GM18873 (cell line): Measurements from ENCODE around the gene FUT3.
"Not testable (repeated sequence)": the region's sequence is repeated elsewhere in the genome, so short reads cannot be mapped to it uniquely, and the experiment has no call there.

Source experiments
- ATAC-seq: cut with Tn5 transposase; IDR thresholded peaks from one replicate; pipeline ENCODE4 v1.9.1; 2021; ENCODE audit warnings: mild to moderate bottlenecking, moderate library complexity, moderate number of reproducible peaks; ENCODE audit not compliant: unreplicated experiment, low FRiP score

The FUT3 gene

DNA sequence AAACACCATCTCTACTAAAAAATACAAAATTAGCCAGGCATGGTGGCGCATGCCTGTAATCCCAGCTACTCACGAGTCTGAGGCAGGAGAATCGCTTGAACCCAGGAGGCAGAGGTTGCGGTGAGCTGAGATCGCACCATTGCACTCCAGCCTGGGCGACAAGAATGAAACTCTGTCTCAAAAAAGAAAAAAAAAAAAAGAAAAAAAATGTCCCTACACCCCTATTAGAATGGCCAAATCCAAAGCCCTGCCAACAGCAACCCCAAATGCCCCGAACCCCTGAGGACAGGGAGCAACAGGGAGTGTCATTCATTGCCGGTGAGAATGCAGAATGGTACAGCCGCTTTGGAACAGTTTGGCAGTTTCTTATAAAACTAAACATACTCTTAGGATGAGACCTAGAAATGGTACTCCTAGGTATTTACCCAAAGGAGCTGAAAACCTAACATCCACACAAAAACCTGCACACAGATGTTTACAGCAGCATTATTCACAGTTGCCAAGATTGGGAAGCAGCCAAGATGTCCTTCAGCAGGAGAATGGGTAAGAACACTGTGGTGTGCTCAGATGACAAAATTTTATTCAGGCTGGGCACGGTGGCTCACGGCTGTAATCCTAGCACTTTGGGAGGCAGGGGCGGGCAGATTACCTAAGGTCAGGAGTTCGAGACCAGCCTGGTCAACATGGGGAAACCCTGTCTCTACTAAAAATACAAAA, 32.1 kb upstream of the FUT3 start:
- not testable (repeated sequence) for ATAC-seq

- no peak for ATAC-seq
These were observed 31.2 kb upstream of the FUT3 start for GRCh38 chr19:5882421-5882968.

GRCh38 chr19:5881543-5882299, 30.5 kb upstream of the FUT3 start:
- no peak for ATAC-seq

GRCh38 chr19:5880604-5881078, 29.4 kb upstream of the FUT3 start:
- no peak for ATAC-seq

DNA sequence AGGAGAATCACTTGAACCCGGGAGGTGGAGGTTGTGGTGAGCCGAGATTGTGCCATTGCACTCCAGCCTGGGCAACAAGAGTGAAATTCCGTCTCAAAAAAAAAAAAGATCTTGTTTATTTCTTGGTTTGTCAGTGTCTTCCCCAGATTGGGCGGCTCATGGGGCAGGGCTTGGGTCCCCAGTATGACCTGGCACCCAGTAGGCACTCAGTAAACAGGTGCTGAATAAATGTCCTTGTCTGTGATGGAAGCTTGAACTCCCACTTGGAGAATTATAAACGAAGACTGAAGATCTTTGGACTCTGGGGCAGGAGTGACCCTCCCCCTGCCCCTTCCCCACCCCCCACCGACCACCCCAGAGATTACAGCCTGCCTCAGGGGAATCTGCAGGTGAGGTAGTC, 28.9 kb upstream of the FUT3 start:
- ATAC-seq: no peak

DNA sequence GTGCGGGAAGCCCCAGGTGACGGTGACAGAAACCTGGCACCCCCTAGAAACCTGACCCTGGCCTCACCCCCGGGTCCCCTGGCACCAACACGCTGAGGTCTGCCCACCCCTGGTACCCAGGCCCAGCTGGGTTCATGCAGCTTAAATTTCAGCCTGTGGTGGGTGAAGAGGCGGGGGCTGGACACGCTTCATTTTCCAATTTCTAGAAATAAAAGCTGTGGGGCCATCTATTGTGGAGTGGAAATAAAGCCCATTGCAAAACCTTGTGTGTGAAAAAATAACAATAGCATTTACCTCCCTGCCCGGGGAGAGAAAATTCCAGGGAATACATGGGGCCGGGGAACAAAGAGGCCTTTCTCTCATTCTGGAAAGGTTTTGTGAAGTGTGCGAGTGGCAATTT, 26.6 kb upstream of the FUT3 start:
- no peak for ATAC-seq

DNA sequence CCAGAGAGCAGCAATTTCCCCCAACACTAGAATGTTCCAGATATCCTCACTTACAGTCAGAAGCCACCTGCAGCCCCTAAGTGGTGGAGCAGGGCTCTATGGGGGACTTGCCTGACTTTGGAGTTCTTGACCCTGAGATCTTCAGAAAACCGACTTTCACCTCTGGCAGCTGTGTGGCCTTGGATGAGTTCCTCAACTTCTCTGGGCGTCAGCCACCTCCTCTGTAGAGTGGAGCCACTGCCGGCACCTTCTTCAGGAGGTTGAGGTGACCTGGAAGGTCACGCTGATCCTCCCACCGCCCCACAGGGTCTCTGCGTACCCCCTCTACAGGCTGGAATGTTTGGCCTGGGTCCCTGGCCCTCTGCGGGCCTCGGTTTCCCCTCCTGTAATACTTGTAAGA, 26.2 kb upstream of the FUT3 start:
- ATAC-seq: no peak

DNA sequence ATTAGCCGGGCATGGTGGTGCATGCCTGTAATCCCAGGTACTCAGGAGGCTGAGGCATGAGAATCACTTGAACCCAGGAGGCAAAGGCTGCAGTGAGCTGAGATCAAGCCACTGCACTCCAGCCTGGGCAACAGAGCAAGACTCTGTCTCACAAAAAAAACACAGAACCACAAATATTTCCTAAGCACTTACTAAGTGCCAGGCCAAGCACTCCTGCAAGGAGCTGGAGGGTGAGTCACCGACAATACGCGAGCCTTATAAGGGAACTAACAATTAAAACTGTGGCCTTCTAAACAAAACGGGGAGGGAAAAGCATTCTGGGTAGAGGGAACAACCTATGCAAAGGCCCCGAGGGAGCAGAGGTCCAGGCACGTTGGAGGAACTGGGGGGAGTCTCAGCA, 23.2 kb upstream of the FUT3 start:
- ATAC-seq: not testable (repeated sequence)

GRCh38 chr19:5873617-5874199, 22.5 kb upstream of the FUT3 start:
- no peak for ATAC-seq

DNA sequence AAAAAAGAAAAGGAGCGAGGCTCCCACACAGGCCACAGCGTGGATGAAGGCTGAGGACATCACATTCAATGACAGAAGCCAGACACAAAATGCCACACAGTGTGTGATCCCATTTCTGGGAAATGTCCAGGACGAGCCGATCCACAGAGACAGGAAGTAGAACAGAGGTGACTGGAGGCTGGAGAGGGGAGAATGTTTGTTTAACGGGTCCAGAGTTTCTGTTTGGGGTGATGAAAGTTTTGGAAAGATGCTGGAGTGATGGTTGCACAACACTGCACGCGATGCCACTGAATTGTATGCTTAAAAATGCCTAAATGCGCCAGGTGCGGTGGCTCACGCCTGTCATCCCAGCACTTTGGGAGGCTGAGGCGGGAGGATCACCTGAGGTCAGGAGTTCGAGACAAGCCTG, 19.7 kb upstream of the FUT3 start:
- ATAC-seq: no peak

GRCh38 chr19:5867201-5868136, 16.2 kb upstream of the FUT3 start:
- ATAC-seq: no peak

DNA sequence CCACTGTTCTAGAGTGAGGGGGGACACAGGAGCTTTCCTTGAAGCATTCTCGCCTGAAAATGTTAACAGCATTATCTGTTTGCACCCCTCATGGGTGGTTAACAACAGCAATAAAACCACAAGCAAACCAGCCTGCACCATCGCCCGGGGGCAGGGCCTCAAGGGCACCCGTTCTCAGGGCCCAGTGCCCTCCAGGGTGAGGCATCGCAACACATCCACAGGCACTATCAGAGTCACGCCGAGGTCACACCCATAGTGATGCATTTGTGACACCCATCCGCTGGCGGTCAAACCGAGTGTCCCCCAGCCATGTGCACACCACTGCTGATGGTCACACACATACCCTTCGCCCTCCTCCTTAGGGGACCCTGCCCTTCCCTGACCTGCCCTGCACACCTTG, 14.5 kb upstream of the FUT3 start:
- no peak for ATAC-seq

GRCh38 chr19:5864725-5865486, 13.7 kb upstream of the FUT3 start:
- no peak for ATAC-seq

GRCh38 chr19:5864013-5864720, 12.9 kb upstream of the FUT3 start:
- no peak for ATAC-seq

DNA sequence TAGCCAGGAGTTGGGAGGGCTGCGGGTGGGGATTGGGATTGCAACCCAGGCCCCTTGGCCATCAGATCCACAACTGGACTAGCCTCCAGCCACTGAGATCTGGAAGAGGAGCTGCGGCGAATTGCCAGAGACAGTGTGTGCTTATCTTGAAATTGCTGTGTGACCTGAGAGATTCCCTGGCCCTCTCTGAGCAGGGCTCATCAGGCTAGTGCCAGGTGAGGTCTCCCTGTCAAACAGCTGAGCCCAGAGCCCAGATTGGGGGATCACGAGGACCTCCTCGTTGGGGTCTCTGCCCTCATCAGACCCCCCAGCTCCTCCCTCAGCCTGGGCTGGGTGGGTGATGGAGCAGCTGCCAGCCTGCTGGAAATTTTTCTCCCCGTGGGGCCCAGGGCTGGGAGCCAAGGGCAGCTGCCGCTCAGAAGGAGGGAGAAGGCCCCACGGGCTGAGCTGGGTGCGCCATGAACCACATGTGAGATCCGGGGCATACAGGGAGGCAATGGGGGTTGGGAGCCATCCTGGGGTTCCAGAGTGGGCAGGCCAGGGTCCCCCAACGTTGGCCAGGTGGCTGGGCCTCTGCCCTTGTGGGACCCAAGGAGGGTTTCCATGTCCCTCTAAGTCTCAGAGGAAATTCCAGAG, 11.9 kb upstream of the FUT3 start:
- ATAC-seq: no peak

DNA sequence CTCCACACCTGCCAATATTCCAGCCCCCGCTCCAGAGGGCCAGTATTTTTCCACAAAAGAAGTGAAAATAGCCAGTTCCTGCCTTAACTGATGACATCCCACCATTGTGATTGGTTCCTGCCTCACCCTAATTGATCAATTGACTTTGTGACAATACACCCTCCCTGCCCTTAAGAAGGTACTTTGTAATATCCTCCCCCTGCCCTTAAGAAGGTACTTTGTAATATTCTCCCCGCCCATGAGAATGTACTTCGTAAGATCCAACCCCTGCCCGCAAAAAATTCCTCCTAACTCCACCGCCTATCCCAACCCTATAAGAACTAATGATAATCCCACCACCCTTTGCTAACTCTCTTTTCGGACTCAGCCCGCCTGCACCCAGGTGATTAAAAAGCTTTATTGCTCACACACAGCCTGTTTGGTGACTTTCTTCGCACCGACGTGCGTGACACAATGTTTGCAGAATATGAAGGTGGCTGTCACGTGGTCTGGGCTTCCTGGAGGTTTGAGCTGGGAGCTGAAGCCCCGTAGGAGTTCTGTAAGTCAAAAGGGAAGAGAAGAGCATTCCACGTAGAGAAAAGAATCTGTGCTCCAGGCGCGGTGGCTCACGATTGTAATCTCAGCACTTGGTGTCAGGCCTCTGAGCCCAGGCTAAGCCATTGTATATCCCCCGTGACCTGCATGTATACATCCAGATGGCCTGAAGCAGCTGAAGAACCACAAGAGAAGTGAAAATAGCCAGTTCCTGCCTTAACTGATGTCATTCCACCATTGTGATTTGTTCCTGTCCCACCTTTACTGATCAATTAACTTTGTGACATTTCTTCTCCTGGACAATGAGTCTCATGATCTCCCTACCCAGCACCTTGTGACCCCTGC, 6.2 kb upstream of the FUT3 start:
- no peak for ATAC-seq

GRCh38 chr19:5855151-5855550, 3.9 kb upstream of the FUT3 start:
- ATAC-seq: not testable (repeated sequence)
